Epithelial cell of proximal tubule (primary cell): Measurements from ENCODE around the gene DTNB. TPM values are rescaled to one million over a fixed set of nuclear protein-coding genes. Genes with fewer than 3 reads are reported as not detected.

Experiments used
- DNase-seq: peaks from one replicate; pipeline ENCODE4 v3.0.0-alpha.2; 2011; ENCODE audit warnings: low read depth
- H3K4me3 ChIP-seq: 2 replicates; pipeline ENCODE4 v1.5.1; 2011; ENCODE audit warnings: low read depth, mild to moderate bottlenecking, low read length
- total RNA-seq: library from RNA; depleted of rRNA; stranded (reverse); fragments of >200 nt; gene quantifications from 2 replicates; pipeline ENCODE4 v1.2.3, GENCODE V29; 2015
- TF ChIP-seq, protein P1 (sequence below): conservative IDR thresholded peaks from 2 replicates; pipeline ENCODE4 v1.5.1; 2012; ENCODE audit warnings: low read depth, mild to moderate bottlenecking, low read length

The DTNB gene
- total RNA-seq, 1 donor from 2014 or later = 4.8 TPM

DNA sequence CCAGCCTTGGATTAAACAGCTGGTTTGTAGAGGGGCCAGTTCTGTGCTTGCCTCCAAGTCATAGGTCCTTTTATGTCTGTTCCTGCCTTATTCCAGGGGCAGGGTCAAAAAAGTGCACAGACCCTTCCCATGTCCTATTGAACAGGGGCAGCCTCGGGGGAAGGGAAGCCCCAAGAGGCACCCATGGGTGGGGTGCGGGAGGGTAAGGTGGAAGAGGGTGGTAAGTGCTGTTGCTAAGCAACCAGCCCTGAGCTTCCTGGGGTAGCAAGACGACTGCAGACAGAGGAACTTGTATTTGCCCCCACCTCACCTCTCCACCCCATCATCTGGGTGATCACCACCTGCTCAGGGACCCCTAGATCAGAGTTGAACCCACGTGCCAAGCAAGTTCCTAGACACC is 339.4 kb downstream of the DTNB start:
- H3K4me3 ChIP-seq = no peak overlapping the region
- TF ChIP-seq, protein P1, sequence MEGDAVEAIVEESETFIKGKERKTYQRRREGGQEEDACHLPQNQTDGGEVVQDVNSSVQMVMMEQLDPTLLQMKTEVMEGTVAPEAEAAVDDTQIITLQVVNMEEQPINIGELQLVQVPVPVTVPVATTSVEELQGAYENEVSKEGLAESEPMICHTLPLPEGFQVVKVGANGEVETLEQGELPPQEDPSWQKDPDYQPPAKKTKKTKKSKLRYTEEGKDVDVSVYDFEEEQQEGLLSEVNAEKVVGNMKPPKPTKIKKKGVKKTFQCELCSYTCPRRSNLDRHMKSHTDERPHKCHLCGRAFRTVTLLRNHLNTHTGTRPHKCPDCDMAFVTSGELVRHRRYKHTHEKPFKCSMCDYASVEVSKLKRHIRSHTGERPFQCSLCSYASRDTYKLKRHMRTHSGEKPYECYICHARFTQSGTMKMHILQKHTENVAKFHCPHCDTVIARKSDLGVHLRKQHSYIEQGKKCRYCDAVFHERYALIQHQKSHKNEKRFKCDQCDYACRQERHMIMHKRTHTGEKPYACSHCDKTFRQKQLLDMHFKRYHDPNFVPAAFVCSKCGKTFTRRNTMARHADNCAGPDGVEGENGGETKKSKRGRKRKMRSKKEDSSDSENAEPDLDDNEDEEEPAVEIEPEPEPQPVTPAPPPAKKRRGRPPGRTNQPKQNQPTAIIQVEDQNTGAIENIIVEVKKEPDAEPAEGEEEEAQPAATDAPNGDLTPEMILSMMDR = no peak
- DNase-seq = no peak

DNA sequence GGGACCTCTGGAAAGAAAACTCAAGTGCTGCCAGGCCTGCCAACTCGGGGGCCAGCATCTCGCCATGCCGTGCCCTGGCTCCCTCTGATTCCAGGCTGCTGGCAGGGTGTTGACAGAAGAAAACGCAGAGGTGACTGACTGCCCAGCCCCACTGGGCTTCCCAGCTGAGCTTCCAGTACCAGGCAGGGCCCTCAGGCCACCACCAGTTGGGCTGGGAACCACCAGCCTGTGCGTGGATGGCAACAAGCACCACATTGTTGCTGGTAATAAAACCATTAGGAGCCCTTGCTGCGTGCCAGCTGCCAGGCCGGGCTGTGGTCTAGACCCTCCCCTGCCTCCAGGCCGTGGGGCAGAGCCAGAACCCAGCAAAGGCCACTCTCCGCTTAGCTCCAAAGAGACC is 340.8 kb downstream of the DTNB start:
- no peak for DNase-seq
- H3K4me3 ChIP-seq = no peak overlapping the region
- TF ChIP-seq, protein P1 = no peak

DNA sequence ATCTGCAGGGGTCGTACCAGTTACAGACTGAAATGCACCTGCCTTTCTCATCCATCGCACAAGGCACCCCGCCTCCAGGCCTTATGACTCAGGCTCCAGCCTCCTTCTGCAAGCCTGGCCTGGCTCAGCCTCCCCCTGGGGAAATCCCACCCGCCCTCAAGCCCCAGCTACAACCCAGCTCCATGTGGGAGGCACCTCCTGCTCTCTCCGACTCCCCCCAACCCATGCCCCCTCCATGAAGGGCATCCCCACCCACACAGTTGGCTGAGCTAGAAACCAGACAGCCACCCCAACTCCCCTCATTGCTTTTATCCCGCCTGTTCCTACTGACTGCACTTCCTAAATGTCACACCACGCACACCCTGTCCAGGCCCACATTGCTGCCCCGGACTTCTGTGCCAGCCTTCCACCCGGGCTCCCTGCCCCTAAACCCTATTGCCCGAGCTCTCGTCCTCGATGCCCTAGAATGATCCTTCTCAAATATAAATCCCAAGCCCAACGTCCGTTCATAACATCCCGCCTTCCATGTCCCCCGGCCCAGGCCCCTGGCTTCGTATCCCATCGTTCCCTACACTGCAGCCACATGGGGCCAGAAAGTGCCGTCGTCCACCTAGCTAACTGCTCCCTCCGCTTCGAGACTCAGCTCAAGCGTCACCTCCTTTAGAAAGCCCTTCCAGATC is 341.6 kb downstream of the DTNB start:
- no peak overlapping the region for H3K4me3 ChIP-seq
- TF ChIP-seq, protein P1 = no peak
- DNase-seq = no peak

DNA sequence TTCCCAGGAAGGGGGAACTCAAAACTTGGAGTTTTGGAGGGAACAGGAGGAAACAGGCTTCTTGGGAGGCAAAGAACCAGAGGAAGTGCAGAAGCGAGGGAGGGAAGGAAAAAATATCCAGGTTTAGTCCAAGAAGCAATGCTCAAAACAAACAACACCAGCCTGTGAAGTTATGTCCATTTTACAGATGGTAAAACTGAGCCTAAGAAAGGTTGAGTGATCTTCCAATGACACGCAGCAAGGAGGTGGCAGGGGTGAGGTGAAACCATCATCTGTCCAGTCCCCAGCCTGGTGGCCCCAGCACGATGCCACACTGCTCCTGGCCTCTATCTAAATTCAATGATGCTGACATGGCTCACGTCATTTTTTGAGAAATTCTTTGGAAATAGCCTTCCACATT is 342.4 kb downstream of the DTNB start:
- DNase-seq = no peak
- TF ChIP-seq, protein P1 = no peak
- no peak overlapping the region for H3K4me3 ChIP-seq

DNA sequence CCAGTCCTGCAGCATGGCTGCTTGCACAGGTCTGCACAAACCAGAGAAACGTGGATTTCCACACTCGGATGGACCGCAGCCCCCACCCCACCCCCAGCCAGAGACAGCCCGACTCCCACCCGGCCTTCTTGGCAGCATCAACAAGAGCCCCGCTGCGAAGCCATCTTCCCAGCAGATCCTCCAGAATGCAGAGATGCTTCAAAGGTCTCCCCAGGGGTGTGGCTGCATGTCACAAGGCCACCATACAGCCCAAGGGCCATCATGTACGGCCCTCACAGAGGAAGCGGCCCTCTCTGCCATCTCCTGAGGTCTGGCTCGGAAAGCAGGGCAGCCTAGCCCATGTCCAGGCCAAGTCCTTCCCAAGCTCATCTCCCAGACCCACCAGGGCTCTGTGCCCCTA is 343.1 kb downstream of the DTNB start:
- H3K4me3 ChIP-seq = no peak overlapping the region
- no peak for DNase-seq
- TF ChIP-seq, protein P1 = no peak

DNA sequence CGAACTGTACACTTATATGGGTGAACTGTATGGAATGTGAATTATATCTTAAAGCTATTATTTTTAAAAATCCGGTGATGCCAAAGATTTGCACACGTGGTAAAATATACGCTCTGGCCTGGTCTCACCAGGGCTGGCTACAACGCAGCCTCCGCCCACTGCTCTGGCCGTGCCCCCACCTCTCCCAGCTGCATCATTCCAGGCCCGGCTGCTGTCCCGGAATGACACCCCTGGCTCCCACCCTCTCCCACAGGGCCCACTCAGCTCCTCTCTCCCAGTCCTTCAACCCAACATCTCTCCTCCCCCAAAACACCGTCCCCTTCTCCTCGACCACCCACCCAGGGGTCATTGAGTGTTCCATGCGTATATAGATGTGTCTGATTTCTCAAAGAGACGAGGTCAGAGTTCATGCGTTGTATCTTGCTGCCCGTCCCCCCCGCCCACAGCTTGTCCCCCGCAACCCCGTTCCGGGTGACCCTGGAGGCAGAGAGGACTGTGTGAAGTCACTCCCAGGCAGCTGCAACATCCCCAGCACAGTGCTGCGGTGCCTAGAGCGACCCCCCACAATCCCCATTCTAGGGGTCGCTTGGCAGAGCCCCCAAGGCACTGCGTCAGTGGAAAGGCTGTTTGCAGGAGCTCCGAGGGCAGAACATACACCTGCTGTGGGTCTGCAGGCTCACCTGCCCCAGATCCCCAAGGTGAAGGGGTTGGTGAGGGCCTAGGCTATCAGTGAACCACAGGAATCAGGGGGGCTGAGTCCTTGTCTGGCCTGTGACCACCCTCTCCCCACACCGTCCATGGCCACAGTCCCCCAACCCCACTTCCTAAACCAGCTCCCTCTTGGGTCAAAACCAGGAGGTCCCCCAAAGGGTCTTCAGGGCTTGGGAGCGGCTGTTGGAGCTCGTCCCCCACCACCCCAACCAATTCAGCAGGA is 345.0 kb downstream of the DTNB start:
- H3K4me3 ChIP-seq = no peak overlapping the region
- TF ChIP-seq, protein P1 = no peak
- DNase-seq = no peak

Other genes starting within 250 kb of the DTNB start
- 8.5 and 10.1 TPM in 2 replicates for gene ASXL2, start 204.9 kb upstream of the DTNB start, total RNA-seq